Measurements from ENCODE around the gene AP2B1.

The AP2B1 gene

GRCh38 chr17:35715416-35715815, 128.3 kb downstream of the AP2B1 start:
- Histone ChIP-seq H3K27ac (ENCODE audit: extremely low read depth, low read depth, low read length) (no peak overlapping the region), H3K9me3 (ENCODE audit: control insufficient read depth, insufficient read depth, low read depth, low read length) (no peaks in the 10 kb centered on the region), H3K36me3 (ENCODE audit: control insufficient read depth in 2 of 2, insufficient read depth in 1 of 2, low read length in 2 of 2) (peaks cover 33 to 81% of the 10 kb centered on the region in 2 experiments), H3K4me3 (ENCODE audit: low read depth, low read length) (no peak overlapping the region), H3K4me1 (ENCODE audit: control insufficient read depth, insufficient read depth, low read length) (peaks cover 10% of the 10 kb centered on the region)
- POLR2A ChIA-PET: no interaction called here
- CTCF ChIA-PET: interaction anchor here (0.5 to 0.7 kb wide), 4 partner anchors 18 to 33 kb away, joined by 3 to 5 read pairs (median 4); no protein-coding TSS in a partner anchor
- TF ChIP-seq ZNF324 (tag by site-specific recombination; IDR thresholded peaks at IDR 0.05): no peak
- TF ChIP-seq BCL11B (tag by site-specific recombination; IDR thresholded peaks at IDR 0.05; ENCODE audit: low read depth): no peak
- no peak for TF ChIP-seq ZNF624 (tag by site-specific recombination; IDR thresholded peaks at IDR 0.05)
- TF ChIP-seq ZNF596 (tag by site-specific recombination; IDR thresholded peaks at IDR 0.05): no peak
- no peak for TF ChIP-seq ZNF423 (tag by site-specific recombination; IDR thresholded peaks at IDR 0.05)
- no peak for TF ChIP-seq SALL2 (tag by site-specific recombination; IDR thresholded peaks at IDR 0.05; ENCODE audit: borderline replicate concordance)
- no peak for TF ChIP-seq ZNF280C (tag by site-specific recombination; IDR thresholded peaks at IDR 0.05)
- no peak for TF ChIP-seq PRDM1 (tag by site-specific recombination; IDR thresholded peaks at IDR 0.05)
- TF ChIP-seq ZNF626 (tag by site-specific recombination; IDR thresholded peaks at IDR 0.05): no peak
- TF ChIP-seq HOXD13 (CRISPR knock-in tag; IDR thresholded peaks at IDR 0.05; ENCODE audit: borderline replicate concordance): no peak
- no peak for TF ChIP-seq ZSCAN30 (tag by site-specific recombination; IDR thresholded peaks at IDR 0.05)
- no peak for TF ChIP-seq ZNF777 (tag by site-specific recombination; IDR thresholded peaks at IDR 0.05; ENCODE audit: borderline replicate concordance)
- no peak for TF ChIP-seq ZNF473 (tag by site-specific recombination; IDR thresholded peaks at IDR 0.05)
- TF ChIP-seq ZBTB1 (tag by site-specific recombination; IDR thresholded peaks at IDR 0.05): no peak

GRCh38 chr17:35716173-35716572, 129.1 kb downstream of the AP2B1 start:
- H3K4me3 ChIP-seq (ENCODE audit: low read depth, low read length): no peak overlapping the region
- TF ChIP-seq ZNF335 (tag by site-specific recombination; conservative IDR thresholded peaks at IDR 0.05): no peak
- no peak for TF ChIP-seq PRDM1 (tag by site-specific recombination; IDR thresholded peaks at IDR 0.05)
- no peak for TF ChIP-seq ZNF654 (tag by site-specific recombination; IDR thresholded peaks at IDR 0.05; ENCODE audit: low read depth)
- no peak for TF ChIP-seq KLF8 (tag by site-specific recombination; IDR thresholded peaks at IDR 0.05)
- TF ChIP-seq SETDB1 (IDR thresholded peaks at IDR 0.05; ENCODE audit: insufficient read length, low read length): no peak
- TF ChIP-seq ZBTB20 (tag by site-specific recombination; IDR thresholded peaks at IDR 0.05): no peak
- no peak for TF ChIP-seq ZNF311 (tag by site-specific recombination; IDR thresholded peaks at IDR 0.05; ENCODE audit: borderline replicate concordance)
- TF ChIP-seq SALL2 (tag by site-specific recombination; IDR thresholded peaks at IDR 0.05; ENCODE audit: borderline replicate concordance): no peak
- no peak for TF ChIP-seq SCRT2 (tag by site-specific recombination; IDR thresholded peaks at IDR 0.05)
- no peak for TF ChIP-seq ZNF785 (tag by site-specific recombination; IDR thresholded peaks at IDR 0.05)
- TF ChIP-seq ZNF449 (tag by site-specific recombination; IDR thresholded peaks at IDR 0.05): no peak
- no peak overlapping the region for H3K27ac ChIP-seq (ENCODE audit: extremely low read depth, low read depth, low read length)
- H3K9me3 ChIP-seq (ENCODE audit: control insufficient read depth, insufficient read depth, low read depth, low read length): no peaks in the 10 kb centered on the region
- POLR2A ChIA-PET: no interaction called here
- peaks cover 26 to 79% of the 10 kb centered on the region in 2 experiments for H3K36me3 ChIP-seq (ENCODE audit: control insufficient read depth in 2 of 2, insufficient read depth in 1 of 2, low read length in 2 of 2)
- CTCF ChIA-PET: interaction anchor here (0.6 to 2.4 kb wide), 5 partner anchors 19 to 103 kb away, joined by 3 to 11 read pairs (median 3); no protein-coding TSS in a partner anchor
- peaks cover 10% of the 10 kb centered on the region for H3K4me1 ChIP-seq (ENCODE audit: control insufficient read depth, insufficient read depth, low read length)
